Fibroblast of villous mesenchyme (primary cell): Measurements from ENCODE around the gene LANCL3. TPM values are rescaled to one million over a fixed set of nuclear protein-coding genes. Genes with fewer than 3 reads are reported as not detected.
"Not testable (repeated sequence)": the region's sequence is repeated elsewhere in the genome, so short reads cannot be mapped to it uniquely, and the experiment has no call there.

Experiments
- DNase-seq: peaks from one replicate; pipeline ENCODE4 v3.0.0-alpha.2; 2010; ENCODE audit warnings: low read depth
- H3K4me3 ChIP-seq: 2 replicates; pipeline ENCODE4 v1.5.1; 2011; ENCODE audit warnings: low read depth, mild to moderate bottlenecking, low read length
- CTCF ChIP-seq: IDR thresholded peaks from 2 replicates; pipeline ENCODE4 v1.5.1; 2012; ENCODE audit warnings: low read depth, mild to moderate bottlenecking, low read length; ENCODE audit not compliant: insufficient read depth
- total RNA-seq: library from RNA; depleted of rRNA; stranded (reverse); fragments of >200 nt; gene quantifications from 2 replicates; pipeline ENCODE4 v1.2.3, GENCODE V29; 2012

LANCL3 gene
- 0.32 and 0.43 TPM in 2 replicates for total RNA-seq

- DNase-seq, H3K4me3 ChIP-seq: not testable (repeated sequence)
Measured at GRCh38 chrX:37571426-37572107, at the start of gene LANCL3. Gene LANCL3 (plus strand): TSS chrX:37571661. CDS start chrX:37571871, 210 bp downstream.

GRCh38 chrX:37523673-37524072 is 47.8 kb upstream of the LANCL3 start:
- not testable (repeated sequence) for DNase-seq

GRCh38 chrX:37541991-37542390 is 29.5 kb upstream of the LANCL3 start:
- no peak for DNase-seq
- no peak overlapping the region for H3K4me3 ChIP-seq
- TF ChIP-seq CTCF: no peak

More at GRCh38 chrX:37523673-37524072, 47.8 kb upstream of the LANCL3 start:
- H3K4me3 ChIP-seq: not testable (repeated sequence)

DNA sequence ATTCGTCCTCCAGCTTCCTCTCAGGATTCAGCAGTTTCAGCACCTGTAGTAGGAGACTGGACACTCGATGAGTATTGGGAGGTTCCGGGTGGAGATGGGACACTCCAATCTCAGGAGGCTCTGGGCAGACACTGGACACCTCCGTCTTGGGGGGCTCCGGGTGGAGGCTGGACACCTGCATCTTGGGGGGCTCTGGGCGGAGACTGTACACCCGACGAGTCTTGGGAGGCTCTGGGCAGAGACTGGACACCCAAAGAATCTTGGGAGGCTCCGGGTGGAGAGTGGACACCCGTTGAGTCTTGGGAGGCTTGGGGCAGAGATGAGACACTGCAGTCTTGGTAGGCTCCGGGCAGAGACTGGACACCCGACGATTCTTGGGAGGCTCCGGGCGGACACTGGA is 28.7 kb upstream of the LANCL3 start:
- DNase-seq: no peak
- H3K4me3 ChIP-seq: no peak overlapping the region
- no peak for TF ChIP-seq CTCF

DNA sequence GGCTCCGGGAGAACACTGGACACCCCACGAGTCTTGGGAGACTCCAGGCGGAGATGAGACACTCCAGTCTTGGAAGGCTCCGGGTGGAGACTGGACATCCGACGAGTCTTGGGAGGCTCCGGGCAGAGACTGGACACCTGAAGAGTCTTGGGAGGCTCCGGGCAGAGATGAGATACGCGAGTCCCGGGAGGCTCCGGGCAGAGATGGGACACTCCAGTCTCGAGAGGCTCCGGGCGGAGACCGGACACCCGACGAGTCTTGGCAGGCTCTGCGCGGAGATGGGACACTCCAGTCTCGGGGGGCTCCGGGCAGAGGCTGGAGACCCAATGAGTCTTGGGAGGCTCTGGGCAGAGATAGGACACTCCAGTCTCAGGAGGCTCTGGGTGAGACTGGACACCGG is 28.1 kb upstream of the LANCL3 start:
- H3K4me3 ChIP-seq: no peak overlapping the region
- no peak for DNase-seq
- no peak for TF ChIP-seq CTCF

DNA sequence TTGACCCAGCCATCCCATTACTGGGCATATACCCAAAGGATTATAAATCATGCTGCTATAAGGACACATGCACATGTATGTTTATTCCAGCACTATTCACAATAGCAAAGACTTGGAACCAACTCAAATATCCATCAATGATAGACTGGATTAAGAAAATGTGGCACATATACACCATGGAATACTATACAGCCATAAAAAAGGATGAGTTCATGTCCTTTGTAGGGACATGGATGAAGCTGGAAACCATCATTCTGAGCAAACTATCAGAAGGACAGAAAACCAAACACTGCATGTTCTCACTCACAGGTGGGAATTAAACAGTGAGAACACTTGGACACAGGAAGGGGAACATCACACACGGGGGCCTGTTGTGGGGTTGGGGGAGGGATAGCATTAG is 26.9 kb upstream of the LANCL3 start:
- H3K4me3 ChIP-seq, DNase-seq: not testable (repeated sequence)

DNA sequence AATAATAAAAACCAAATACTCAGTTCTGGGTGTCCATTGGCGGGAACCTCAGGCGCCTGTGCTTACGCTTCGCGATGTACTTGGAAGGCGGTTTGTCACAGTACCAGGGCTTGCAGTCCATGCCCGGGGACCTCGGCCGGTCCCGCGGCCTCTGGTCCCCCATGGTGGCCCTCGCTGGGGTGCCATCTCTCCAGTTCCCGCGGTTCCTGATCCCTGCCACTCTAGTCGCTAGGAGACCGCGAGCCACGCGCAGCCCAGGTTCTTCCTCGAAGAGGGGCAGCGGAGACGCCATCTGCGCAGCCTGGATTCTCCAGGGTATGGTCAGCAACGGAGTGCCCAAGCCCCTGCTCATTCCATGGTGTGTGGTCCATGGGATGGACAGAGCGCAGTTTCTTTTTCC is 26.4 kb upstream of the LANCL3 start:
- DNase-seq: no peak
- no peak for TF ChIP-seq CTCF
- no peak overlapping the region for H3K4me3 ChIP-seq

DNA sequence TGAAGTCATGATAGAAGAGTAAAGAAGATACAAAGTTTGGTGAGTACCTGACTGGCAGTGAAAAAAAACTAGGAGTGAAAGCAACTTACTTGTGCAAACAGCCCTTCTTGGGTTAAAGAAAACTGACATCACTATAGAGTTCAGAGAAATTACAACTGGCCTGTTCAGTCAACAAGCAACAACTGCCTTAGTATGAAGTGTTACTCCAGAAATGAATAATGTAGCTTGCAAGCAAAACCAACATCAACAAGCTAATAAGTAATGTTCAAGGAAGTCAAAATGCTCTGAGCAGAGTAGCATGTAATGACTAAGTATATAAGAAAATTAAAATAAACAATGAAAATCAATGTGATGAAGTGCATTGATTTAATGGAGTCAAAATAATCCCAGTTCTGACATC is 21.8 kb upstream of the LANCL3 start:
- DNase-seq, H3K4me3 ChIP-seq: not testable (repeated sequence)

DNA sequence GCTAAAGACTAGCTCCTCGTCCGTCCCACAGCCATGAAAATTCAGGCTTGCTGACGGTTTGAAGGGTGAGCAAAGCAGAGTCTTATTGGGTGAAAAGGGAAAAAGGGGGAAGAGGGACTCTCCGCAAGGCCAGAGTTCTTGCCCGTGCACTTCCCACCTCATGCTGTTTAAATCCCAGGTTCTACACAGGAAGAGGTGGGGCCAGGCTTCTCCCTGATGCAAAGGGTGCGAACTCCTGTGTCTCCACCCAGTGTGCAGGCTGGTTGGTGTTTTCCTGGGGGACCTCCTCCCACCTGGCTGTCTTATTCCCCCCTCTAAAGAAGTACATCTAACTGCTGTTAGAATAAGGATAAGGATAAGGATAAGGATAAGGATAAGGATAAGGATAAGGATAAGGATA is 18.0 kb upstream of the LANCL3 start:
- DNase-seq: no peak
- no peak for TF ChIP-seq CTCF
- H3K4me3 ChIP-seq: no peak overlapping the region

DNA sequence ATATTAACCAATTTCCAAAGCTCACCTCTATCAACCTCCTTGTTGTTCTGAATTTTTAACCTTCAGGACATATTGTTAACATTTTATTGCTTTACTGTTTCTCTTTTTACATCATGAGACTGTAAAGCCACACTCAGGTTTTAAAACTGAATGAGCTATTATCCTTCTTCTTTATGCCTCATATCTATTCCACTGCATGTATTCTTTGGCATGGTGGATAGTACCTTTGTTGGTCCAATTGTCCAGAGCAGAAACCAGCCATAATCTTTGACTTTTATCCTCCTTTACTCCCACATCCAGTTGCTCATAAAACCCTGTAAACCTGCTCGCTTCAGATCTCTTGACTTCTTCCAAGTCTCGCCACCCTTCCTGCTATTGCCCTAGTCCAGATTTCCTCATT is 6.2 kb upstream of the LANCL3 start:
- not testable (repeated sequence) for DNase-seq, H3K4me3 ChIP-seq

DNA sequence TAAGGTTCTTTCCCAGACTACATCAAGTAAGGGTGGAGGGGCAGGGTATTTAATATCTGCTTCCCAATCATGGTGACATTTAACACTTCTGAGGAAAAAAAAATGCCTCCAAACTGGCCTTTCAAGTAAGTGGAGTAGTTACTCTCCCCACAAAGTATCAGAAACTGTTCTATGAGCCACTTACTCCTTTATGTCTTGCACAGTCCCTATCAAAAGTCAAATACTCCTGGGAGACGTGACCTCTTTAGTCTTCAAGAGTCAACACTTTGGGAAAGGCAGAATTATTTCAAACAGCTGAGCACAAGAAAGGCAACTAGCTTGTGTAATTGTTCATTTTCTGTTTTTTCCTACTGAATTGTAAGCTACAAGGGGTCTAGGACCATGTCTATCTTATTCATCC is 1.1 kb upstream of the LANCL3 start:
- DNase-seq, H3K4me3 ChIP-seq: not testable (repeated sequence)

- H3K4me3 ChIP-seq, DNase-seq: not testable (repeated sequence)
Measured at GRCh38 chrX:37572108-37572587, 687 bp downstream of the LANCL3 start.

DNA sequence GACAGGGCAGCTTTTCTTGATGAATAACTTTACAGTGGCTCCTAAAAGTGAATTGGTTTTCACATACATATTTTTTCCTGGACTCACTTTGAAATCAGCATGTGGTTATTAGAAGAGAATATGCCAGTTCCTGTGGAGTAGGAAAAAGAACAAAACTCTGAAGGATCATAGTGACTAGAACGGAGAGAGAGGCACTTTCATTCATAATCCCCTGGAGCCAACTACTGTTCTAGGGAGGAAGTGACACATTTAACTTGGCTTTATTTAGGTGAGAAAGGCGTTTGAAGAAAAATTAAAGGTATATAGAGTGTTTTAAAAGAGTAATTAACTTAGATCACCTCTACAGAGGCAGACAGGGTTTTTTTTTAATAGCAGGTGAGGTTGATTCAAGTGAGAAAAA is 1.7 kb downstream of the LANCL3 start:
- H3K4me3 ChIP-seq, DNase-seq: not testable (repeated sequence)
